ENCODE measurements around the gene GDPD3.
"Not testable (repeated sequence)": the region's sequence is repeated elsewhere in the genome, so short reads cannot be mapped to it uniquely, and the experiment has no call there.

GDPD3 gene

DNA sequence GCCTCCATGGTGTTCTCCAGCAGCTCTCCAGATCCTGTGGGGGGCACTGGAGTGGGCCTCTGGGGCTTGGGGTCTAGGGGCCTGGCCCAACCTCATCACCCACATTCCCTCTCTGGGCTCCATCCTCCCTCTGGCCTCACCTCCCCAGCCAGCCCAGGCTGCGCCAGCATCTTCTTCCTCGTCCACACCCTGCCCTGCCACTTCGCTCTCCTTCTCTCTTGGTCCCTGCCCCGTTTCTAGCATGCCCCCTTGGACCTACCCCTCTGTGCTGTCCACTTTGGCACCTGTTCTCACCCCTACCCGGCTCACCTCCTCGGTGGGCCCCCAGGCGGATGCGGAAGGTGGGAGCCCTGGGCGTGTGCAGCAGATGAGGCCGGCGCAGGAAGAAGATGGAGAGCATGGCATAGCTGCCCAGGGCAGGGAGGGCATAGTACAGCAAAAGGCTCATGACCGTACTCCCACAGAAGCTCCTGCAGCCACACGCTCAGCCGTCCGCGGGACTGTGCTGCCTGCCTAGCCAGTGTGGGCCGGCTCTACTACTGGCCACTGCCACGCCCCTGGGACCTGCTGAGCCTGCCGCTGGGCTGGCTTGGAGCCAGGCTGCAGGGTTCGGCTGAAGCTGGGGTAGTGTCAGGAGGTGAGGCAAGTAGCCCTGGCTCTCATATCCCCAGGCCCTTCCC is at the start of gene GDPD3:
GDPD3 (minus strand) TSS at position 507 of the 680 bp plus-strand sequence; CDS start at position 448, 59 bp downstream.
- DNase-seq (ENCODE audit: low read depth) = no peak

GRCh38 chr16:30157214-30157613 is 43.9 kb upstream of the GDPD3 start:
- DNase-seq (ENCODE audit: low read depth) = no peak

DNA sequence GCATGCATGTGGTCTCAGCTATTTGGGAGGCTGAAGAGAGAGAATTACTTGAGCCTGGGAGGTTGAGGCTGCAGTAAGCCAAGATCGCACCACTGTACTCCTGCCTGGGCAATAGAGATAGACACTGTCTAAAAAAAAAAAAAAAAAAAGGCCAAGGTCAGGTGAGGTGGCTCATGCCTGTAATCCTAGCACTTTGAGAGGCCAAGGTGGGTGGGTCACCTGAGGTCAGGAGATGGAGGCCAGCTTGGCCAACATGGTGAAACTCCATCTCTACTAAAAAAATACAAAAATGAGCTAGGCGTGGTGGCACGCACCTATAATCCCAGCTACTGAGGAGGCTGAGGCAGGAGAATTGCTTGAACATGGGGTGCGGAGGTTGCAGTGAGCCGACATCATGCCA is 41.9 kb upstream of the GDPD3 start:
- DNase-seq (ENCODE audit: low read depth) = no peak

DNA sequence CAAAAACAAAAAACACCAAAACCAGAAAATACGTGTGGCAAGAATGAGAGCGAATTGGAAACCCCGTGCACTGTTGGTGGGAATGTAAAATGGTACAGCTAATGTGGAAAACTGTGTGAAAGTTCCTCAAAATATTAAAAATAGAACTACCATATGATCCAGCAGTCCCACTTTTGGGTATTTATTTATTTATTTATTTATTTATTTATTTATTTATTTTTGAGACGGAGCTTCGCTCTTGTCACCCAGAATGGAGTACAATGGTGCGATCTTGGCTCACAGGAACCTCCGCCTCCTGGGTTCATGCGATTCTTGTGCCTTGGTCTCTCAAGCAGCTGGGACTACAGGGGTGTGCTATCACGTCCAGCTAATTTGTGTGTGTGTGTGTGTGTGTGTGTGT is 39.2 kb upstream of the GDPD3 start:
- DNase-seq (ENCODE audit: low read depth) = no peak

- no peak for DNase-seq (ENCODE audit: low read depth)
These were observed 37.8 kb upstream of the GDPD3 start for GRCh38 chr16:30151091-30151490.

- no peak for DNase-seq (ENCODE audit: low read depth)
These were observed 36.1 kb upstream of the GDPD3 start for GRCh38 chr16:30149250-30149930.

DNA sequence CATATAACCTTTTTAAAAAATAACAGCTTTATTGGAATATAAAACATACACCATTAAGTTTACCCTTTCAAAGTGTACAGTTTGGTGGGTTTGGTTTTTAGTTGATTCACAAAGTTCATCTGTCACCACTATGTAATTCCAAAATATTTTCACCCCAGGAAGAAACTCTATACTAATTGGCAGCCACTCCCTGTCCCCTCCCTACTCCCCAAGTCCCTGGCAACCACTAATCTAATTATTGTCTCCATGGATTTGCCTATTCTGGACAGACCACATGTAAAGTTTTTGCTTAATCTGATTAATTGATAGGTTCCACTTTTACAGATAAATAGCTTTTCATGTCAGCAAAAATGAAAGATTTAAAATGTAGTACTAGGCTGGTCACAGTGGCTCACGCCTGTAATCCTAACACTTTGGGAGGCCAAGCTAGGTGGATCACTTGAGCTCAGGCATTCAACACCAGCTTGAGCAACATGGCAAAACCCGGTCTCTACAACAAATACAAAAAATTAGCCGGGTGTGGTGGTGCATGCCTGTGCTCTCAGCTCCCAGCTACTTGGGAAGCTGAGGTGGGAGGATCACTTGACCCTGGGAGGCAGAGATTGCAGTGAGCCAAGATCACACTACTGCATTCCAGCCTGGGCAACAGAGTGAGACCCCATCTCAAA is 34.6 kb upstream of the GDPD3 start:
- DNase-seq (ENCODE audit: low read depth) = no peak

DNA sequence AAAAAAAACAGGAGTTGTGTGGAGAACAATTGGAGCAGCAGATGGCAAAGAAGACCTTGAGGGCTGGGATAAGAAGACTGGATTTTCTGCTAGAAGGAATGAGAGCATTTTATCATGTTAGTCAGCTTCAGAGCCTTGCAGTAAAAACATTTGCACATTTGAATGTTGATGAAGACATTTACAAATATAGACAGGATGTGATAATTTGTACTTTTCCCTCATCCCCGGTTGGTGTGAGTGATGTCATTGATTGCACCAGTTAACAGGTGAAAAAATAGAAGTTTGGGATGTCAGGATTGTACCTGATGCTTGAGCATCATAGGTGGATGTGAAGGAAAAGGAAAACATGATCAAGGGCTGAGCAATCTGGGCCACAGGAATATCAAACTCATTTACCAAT is 32.3 kb upstream of the GDPD3 start:
- no peak for DNase-seq (ENCODE audit: low read depth)

DNA sequence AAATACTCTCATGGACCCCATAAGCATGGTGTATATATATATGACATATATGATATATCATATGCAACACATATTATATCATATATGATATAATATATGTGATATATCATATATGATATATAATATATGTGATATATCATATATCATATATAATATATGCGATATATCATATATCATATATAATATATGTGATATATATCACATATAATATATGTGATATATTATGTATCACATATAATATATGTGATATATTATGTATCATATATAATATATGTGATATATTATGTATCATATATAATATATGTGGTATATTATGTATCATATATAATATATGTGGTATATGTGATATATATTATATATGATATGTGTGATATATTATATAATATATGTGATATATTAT is 31.6 kb upstream of the GDPD3 start:
- no peak for DNase-seq (ENCODE audit: low read depth)

- no peak for DNase-seq (ENCODE audit: low read depth)
These were observed 30.7 kb upstream of the GDPD3 start for GRCh38 chr16:30144017-30144416.

DNA sequence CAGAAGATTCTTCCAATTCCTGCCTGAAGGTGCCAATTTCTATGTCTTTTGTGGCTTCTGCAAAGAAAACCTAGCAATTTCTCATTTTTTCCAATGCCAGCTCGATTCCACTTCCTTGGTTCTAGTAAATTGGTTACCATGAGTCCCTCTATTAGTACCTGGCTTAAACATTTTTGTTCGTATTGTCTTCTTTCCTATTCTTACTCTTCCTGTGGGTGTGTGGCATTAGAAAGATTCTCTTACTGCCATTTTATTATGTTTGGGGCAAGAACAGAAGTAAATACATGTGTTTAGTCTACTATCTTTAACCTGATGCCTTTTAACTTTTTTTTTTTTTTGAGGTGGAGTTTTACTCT is 30.0 kb upstream of the GDPD3 start:
- DNase-seq (ENCODE audit: low read depth) = no peak

DNA sequence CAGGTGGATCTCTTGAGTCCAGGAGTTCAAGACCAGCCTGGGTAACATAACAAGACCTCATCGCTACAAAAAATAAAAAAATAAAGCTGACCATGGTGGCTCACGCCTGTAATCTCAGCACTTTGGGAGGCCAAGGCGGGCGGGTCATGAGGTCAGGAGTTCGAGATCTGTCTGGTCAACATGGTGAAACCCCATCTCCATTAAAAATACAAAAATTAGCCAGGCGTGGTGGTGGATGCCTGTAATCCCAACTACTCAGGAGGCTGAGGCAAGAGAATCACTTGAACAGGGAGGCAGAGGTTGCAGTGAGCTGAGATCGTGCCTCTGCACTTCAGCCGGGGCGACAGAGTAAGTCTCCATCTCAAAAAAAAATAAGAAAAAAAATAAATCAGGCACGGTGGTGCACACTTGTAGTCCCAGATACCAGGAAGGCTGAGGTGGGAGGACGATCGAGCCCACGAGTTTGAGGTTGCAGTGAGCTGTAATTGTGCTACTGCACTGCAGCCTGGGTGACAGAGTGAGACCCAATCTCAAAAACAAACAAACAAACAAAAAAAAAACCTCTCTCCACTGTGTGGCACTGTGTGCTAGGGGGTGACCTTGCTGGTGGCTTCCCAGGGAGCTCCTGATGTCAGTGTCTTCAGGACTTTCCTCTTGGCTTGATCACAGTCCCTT is 29.5 kb upstream of the GDPD3 start:
- DNase-seq (ENCODE audit: low read depth) = no peak

DNA sequence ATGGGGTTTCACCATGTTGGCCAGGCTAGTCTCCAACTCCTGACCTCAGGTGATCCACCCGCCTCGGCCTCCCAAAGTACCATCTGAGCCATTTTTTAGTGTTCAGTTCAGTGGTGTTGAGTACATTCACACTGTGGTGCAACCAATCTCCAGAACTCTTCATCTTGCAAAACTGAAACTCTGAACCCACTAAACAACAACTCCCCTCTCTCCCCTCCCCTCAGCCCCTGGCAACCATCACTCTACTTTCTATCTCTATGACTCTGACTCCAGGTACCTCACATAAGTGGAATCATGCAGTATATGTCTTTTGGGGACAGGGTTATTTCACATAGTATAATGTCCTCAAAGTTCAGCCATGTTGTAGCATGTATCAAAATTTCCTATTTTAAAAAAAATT is 28.4 kb upstream of the GDPD3 start:
- no peak for DNase-seq (ENCODE audit: low read depth)

DNA sequence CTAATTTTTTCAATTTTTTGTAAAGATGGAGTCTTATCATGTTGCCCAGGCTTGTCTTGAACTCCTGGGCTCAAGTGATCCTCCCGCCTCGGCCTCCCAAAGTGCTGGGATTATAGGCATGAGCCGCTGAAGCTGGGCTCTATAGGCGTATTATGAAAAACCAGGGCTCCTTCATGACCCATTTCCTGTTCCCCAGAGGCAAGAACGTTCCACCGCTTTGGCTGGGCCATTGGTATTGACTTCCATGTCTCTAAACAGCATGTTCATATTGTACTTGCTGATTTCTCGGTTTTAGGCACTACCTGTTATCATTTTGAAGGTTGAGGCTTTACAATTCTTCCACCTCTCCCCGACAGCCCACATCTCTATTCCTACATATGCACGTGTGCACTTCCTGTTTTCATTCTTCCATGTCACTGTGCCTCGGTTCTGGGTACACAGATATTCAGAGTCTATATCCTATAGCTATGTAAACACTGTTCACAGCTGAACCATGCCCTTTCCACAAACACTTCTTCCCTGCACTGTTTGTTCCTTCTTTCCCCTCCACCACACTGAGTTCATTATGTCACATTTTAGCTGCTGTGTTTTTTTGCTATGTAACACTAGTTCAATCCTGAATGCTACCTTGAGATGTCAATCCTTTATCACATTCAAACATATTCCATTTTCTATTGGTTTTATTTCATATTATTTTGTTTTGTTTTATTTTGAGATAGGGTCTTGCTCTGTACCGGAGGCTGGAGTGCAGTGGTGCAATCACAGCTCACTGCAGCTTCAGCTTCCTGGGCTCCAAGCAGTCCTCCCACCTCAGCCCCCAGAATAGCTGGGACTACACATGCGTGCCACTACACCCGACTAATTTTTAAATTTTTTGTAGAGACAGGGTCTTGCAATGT is 26.5 kb upstream of the GDPD3 start:
- no peak for DNase-seq (ENCODE audit: low read depth)

DNA sequence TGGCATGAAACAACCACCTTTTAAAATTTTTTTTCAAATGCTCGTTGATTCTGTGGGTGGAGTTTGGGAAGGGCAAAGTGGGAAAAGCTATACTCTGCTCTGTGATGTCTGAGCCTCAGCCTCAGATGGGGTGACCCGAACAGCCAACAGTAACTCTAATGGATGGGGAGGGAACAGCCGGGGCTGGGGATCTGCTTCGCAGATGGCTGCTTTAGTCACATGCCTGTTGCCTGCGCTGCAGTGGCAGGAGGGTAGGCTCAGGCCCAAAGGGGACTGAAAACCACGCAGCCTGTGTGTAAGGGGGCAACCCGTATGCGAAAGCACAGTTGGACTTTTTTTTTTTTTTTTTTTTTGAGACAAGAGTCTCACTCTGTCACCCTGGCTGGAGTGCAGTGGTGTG is 24.6 kb upstream of the GDPD3 start:
- DNase-seq (ENCODE audit: low read depth) = no peak

- DNase-seq (ENCODE audit: low read depth) = no peak
These were observed 23.8 kb upstream of the GDPD3 start for GRCh38 chr16:30136971-30137605.

GRCh38 chr16:30132591-30132990 is 19.3 kb upstream of the GDPD3 start:
- no peak for DNase-seq (ENCODE audit: low read depth)

DNA sequence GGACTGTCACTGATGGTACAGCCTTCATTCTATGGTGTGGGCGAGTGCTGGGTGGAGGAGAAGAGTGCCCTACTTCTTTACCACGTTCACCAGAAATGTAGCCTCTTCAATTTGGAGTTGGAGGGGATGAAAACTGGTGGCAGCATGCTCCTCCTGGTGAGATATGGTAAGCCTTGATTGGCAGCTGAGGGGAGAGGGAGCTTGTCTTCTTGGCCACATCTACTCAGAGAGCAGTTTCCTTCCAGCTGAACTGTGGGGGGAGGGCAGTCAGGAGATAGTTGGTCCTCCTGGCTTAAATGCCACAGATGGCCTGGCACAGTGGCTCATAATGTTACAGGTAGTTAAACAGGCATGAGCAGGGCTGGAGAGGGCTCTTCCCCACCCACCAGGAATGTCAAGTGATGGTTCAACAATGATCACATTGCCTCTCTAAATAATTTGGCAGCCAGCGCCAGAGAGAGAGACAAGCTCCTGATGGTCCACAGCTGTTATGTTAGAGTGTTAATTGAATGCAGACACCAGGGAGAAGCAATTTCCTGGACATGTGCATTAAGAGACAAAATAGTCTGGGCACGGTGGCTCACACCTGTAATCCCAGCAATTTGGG is 18.6 kb upstream of the GDPD3 start:
- no peak for DNase-seq (ENCODE audit: low read depth)

DNA sequence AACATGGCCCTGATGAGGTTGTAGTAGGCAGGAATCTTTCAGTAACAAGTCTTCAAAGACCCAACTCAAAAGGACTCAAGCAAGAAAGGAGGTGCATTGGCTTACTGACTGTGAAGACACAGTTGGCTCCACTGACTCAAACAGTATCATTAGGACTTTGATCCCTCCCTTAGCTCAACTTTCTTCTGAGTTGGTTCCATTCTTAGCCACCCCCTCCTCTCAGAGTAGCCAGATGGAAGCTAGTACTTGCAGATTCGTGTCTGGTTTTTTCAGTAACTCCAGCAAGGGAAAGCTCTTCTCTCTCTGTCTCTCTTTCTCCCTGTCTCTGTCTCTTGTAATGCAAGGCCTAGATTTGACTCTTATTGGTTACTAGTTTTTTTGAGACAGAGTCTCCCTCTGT is 14.7 kb upstream of the GDPD3 start:
- DNase-seq (ENCODE audit: low read depth) = no peak

DNA sequence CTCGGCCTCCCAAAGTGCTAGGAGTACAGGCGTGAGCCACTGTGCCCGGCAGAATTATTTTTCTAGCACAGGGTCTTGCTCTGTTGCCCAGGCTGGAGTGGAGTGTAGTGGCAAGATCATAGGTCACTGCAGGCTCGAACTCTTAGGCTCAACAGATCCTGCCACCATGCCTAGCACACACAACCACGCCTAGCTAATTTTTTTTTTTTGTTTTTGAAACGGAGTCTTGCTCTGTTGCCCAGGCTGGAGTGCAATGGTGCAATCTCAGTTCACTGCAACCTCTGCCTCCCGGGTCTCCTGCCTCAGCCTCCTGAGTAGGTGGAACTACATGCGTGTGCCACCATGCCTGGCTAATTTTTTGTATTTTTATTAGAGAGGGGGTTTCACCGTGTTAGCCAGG is 12.4 kb upstream of the GDPD3 start:
- not testable (repeated sequence) for DNase-seq (ENCODE audit: low read depth)

- DNase-seq (ENCODE audit: low read depth) = no peak
These were observed 11.6 kb upstream of the GDPD3 start for GRCh38 chr16:30124985-30125379.
